ENCODE data around the gene EIF2D.

DNA sequence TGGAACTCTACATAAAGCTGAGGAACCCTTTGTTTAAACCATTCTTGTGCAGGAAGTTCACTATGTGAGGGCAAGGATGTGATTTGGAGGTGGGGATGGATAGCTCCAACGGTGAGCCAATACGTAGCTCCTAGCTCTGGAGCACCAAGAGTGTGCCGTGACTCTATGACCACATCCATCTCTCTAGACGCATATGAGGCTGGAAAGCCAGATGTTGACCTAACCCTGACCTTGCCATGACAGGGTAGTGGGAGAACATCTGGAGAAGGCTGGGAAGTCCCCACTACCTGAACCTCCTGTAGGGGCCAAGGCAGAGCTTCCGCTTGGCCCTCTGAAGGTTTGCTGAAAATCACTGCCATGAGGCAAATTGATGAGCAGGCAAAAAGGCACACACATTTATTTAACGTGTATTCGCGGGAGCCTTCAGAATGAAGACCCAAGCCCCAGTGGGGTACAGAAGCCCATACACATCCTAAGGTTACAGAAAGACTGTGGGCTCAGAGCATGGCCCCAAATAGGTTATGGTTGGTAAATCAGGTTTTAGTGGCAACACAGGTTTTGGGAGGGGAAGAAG, 43.4 kb downstream of the EIF2D start:
- TF ChIP-seq, protein P1, sequence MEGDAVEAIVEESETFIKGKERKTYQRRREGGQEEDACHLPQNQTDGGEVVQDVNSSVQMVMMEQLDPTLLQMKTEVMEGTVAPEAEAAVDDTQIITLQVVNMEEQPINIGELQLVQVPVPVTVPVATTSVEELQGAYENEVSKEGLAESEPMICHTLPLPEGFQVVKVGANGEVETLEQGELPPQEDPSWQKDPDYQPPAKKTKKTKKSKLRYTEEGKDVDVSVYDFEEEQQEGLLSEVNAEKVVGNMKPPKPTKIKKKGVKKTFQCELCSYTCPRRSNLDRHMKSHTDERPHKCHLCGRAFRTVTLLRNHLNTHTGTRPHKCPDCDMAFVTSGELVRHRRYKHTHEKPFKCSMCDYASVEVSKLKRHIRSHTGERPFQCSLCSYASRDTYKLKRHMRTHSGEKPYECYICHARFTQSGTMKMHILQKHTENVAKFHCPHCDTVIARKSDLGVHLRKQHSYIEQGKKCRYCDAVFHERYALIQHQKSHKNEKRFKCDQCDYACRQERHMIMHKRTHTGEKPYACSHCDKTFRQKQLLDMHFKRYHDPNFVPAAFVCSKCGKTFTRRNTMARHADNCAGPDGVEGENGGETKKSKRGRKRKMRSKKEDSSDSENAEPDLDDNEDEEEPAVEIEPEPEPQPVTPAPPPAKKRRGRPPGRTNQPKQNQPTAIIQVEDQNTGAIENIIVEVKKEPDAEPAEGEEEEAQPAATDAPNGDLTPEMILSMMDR (IDR thresholded peaks at IDR 0.05) = no peak
- TF ChIP-seq EP300 (IDR thresholded peaks at IDR 0.05; ENCODE audit: low read depth) = no peak

All from transverse colon (tissue), 3 donors.